Heart left ventricle (tissue), 13 donors: ENCODE measurements around the gene DMD.

ENCODE experiments used
- POLR2A ChIP-seq, 2 donors: fragments of 450-650 bp; IDR thresholded peaks; one replicate each; pipeline ENCODE4 v1.6.1; 2017; ENCODE audit warnings: antibody characterized with exemption in 2 of 2, mild to moderate bottlenecking in 2 of 2, moderate library complexity in 2 of 2
- TF ChIP-seq, protein P1 (sequence below), 12 donors: fragments of 200-600 bp; sonication (generic) in 4 of 12; IDR thresholded peaks; one replicate each; pipeline versions ENCODE4 v1.5.0 to v1.8.0; 2018 to 2022; ENCODE audit warnings: antibody characterized with exemption in 12 of 12, mild to moderate bottlenecking in 5 of 12
- donor health status: ischemic (EF 13 %, LVEDD 7.1; RV severe dilation, severe dysfunction).
- donor health status: DM: no; HTN: yes; CAD: no.
- donor health status: DM: no; HTN: no; CAD: no.
- donor health status: ischemic (EF 25% LVEDD 6.9; RV normal size, moderate dysfunction).
- donor health status: ischemic (EF 25% LVEDD 5.7; RV mildly dilated, moderate dysfunction).
- donor health status: ischemic (EF 35%, LVEDD 5.7; RV mildly dilated, moderate dysfunction).
- donor health status: nonischemic (EF 11% LVEDD 7.7; RV severe dilation, severe dysfunction).
- donor health status: DM: yes; HTN: yes; CAD: no.
- donor health status: PGD.
- donor health status: ischemic (EF 29% LVEDD 5.4; RV normal size, mild dysfunction).
- donor health status: nonischemic (EF 23%, LVEDD 6.1; RV moderate dilation, normal function).

DNA sequence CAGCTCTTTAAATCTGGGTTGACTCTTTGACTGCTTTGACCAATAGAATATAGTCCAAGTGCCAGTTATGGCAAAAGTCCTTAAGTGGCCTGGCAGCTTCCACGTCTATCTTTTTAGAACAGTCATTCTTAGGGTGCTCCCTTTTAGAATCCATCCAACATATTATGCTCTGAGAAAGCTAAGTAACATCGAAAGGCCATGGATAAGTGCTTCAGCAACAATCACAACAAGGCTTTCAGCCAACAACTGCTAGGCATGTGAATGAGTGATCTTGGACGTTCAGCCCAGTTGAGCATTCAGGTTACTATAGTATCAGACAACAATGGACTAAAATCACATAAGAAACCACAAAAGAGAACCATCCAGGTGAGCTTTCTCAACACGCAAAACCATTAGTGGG is 818.7 kb downstream of the DMD start:
- TF ChIP-seq, protein P1, sequence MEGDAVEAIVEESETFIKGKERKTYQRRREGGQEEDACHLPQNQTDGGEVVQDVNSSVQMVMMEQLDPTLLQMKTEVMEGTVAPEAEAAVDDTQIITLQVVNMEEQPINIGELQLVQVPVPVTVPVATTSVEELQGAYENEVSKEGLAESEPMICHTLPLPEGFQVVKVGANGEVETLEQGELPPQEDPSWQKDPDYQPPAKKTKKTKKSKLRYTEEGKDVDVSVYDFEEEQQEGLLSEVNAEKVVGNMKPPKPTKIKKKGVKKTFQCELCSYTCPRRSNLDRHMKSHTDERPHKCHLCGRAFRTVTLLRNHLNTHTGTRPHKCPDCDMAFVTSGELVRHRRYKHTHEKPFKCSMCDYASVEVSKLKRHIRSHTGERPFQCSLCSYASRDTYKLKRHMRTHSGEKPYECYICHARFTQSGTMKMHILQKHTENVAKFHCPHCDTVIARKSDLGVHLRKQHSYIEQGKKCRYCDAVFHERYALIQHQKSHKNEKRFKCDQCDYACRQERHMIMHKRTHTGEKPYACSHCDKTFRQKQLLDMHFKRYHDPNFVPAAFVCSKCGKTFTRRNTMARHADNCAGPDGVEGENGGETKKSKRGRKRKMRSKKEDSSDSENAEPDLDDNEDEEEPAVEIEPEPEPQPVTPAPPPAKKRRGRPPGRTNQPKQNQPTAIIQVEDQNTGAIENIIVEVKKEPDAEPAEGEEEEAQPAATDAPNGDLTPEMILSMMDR (IDR thresholded peaks at IDR 0.05): no peak
- no peak for TF ChIP-seq POLR2A (IDR thresholded peaks at IDR 0.05)
